IPS-NIHi7 (cell line): Measurements from ENCODE around the gene SHD.
"Not testable (repeated sequence)": the region's sequence is repeated elsewhere in the genome, so short reads cannot be mapped to it uniquely, and the experiment has no call there.

Experiments
- DNase-seq: peaks from one replicate; pipeline ENCODE4 v3.0.0; 2012; ENCODE audit warnings: mixed read lengths; ENCODE audit errors: extremely low spot score

SHD gene, protein sequence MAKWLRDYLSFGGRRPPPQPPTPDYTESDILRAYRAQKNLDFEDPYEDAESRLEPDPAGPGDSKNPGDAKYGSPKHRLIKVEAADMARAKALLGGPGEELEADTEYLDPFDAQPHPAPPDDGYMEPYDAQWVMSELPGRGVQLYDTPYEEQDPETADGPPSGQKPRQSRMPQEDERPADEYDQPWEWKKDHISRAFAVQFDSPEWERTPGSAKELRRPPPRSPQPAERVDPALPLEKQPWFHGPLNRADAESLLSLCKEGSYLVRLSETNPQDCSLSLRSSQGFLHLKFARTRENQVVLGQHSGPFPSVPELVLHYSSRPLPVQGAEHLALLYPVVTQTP

DNA sequence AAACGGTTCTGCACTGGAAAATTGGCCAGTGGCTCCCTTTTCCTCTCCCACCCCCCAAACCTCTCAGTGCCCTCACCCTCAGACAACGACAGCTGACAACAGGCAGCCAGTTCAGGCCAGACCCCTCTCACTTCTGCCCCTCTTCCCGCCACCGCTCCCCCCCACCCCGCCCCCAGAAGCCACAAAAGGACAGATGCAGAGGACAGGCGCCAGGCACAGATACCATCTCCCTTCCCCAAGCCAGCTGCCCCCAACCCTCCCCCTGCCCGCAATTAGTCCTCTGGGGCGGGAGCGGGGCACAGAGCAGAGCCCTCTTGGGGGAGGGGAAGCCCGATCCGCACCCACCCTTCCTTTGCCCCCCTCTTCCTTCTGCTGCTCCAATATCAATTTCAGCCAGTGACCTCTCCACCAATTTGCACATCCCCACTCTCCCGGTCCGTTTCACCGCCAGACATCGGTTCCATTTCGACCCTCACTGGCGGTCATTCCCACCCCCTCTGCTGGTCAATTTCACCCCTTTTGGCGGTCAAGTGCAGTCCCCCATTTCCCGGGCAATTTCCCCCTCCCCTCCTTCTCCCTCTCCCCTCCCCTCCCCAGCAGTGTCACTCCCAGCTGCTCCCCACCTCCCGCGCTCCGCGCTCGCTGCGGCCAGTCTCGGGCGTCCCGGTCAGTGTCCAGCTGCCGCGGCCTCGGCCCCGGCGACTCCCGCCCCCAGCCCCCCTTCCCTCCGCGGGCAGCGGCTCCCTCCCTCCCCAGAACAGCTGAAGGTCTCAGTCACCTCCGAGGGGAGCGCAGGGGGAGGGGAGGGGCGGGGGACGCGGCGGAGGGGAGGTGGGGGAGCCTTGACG is at the start of gene SHD:
Gene SHD, plus strand, starts transcription at position 848 of the 848 bp plus-strand sequence. CDS start 798 bp downstream, outside the sequence.
- DNase-seq: peak; percentile 58

- DNase-seq: not testable (repeated sequence)
Measured at GRCh38 chr19:4230237-4230636, 48.8 kb upstream of the SHD start.

DNA sequence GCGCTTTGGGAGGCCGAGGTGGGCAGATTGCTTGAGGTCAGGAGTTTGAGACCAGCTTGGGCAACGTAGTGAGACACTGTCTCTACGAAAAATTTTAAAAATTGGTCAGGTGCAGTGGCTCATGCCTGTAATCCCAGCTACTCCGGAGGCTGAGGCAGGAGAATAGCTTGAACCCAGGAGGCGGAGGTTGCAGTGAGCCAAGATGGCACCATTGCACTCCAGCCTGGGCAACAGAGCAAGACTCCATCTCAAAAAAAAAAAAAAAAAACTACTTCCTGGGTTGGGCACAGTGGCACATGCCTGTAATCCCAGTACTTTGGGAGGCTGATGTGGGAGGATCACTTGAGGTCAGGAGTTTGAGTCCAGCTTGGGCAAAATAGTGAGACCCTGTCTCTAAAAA is 47.5 kb upstream of the SHD start:
- not testable (repeated sequence) for DNase-seq

- DNase-seq: not testable (repeated sequence)
Measured at GRCh38 chr19:4232139-4232538, 46.9 kb upstream of the SHD start.

DNA sequence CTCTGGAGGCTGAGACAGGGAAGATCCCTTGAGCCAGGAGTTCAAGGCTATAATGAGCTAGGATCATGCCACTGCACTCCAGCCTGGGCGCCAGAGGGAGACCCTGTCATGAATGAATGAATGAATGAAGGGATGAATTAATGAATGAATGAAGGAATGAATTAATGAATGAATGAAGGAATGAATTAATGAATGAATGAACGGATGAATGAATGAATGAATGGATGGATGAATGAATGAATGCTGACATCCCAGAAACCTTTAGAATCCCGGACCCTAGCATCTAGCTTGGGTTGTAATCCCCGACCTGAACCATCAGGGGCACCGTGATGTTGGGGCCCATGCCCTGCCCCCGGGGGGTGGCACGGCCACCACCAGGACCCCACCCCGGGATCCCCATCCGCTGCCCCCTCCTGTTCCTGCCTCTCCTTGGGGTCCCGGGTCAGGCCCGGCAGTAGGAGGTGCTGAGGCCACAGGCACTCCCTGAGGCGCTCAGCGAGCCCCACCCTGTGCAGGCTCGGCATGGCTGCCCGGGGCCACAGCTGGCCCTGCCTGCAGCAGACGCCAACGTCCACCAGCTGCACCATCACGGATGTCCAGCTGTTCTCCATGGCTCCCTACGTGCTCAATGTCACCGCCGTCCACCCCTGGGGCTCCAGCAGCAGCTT is 46.3 kb upstream of the SHD start:
- no peak for DNase-seq

DNA sequence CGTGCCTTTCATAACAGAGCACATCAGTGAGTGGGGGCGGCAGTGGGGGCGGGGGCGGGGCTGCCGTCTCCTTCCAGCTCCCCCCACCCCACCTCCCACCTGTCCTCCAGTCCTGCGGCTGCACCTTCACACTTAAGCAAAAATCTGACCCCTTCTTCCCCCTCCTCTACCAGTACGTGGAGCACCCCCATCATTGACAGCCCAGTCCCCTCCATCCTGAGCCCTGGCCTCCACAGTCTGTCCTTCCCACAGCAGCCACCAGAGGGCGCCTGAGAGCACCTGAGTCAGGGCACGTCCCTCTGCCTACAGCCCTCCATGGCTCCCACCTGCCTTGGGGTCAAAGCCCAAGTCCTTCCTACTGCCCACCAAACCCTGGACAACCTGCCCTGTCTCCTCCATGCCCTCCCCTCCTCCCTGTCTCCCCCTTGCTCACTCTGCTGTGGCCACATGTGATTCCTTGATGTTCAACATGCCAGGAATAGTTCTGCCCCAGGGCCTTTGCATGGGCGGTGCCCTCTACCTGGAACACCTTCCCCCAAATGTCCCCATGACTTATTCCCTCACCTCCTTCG is 45.7 kb upstream of the SHD start:
- DNase-seq: peak; percentile 74

GRCh38 chr19:4234142-4234861 is 44.8 kb upstream of the SHD start:
- DNase-seq: no peak

DNA sequence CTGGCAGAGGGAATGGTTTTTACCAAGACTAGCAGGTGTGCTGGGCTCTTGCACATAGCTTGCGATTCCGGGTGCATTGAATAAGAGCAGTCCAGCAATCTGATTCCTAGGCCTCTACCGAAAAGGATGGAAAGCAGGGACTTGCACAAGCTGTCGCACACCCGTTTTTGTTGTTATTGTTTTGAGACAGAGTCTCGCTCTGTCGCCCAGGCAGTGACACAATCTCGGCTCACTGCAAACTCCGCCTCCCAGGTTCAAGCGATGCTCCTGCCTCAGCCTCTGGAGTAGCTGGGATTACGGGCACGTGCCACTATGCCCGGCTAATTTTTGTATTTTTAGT is 44.2 kb upstream of the SHD start:
- DNase-seq: no peak

DNA sequence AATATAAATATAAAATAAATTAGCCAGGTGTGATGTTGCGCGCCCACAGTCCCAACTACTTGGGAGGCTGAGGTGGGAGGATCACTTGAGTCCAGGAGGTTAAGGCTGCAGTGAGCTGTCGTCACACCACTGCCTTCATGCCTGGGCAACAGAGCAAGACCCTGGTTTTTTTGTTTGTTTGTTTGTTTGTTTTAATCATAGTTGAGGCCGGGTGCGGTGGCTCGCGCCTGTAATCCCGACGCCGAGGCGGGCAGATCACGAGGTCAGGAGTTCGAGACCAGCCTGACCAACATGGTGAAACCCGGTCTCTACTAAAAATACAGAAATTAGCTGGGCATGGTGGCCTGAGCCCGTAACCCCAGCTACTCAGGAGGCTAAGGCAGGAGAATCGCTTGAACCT is 41.6 kb upstream of the SHD start:
- DNase-seq: not testable (repeated sequence)

DNA sequence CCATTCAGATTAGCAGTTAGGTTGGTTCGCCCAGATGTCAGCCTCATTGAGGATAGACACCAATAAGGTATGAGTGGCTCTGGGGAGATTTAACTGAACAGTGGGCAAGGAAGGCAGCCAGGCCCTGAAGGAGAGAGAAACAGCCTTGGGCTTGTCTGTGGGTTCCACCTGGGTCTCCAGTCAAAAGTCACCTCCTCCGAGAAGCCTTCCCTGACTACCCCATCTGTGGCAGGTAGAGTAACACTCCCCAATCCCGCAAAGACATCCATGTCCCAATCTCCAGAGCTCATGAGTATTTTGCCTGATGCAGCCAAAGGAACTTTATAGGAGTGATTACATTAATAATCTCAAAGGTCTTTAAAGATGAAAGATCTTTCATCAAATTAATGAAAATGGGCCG is 40.2 kb upstream of the SHD start:
- DNase-seq: peak; percentile 4

DNA sequence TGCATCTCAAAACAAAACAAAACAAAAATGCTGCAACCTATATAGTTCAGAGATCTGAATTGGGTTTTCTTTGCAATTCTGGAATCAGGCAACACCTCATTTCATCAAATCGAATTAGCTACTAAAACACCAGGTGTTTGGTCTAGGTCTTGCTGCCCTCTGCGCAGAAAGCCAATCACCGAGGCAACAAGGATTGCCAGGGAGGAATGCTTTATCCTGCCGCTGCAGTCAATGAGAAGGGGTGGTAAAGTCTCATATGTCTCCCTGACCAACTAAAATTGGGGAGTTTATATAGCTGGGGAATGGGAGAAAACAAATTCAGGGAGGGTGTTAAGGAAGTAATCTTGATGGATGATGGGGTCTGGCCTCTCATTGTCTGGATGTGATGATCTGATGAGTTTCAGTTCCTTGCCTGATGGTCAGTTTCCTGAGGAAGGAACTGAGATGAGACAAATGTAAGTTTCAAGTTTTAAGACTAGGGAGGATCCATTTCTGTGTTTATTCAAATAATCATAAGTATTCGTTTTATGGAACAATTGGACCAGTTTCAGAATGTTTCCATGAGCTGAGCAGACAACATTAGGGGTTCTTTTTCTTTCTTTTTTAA is 37.1 kb upstream of the SHD start:
- DNase-seq: no peak

DNA sequence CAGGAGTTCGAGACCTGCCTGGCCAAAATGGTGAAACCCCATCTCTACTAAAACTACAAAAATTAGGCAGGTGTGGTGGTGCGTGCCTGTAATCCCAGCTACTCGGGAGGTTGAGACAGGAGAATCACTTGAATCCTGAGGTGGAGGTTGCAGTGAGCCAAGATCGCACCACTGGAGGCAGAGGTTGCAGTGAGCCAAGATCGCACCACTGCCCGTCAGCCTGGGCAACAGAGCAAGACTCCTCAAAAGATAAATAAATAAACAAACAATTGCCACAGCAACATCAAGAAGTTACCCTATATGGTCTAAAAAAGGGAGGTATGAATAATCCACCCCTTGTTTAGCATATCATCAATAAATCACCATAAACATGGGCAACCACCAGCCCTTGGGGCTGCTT is 33.1 kb upstream of the SHD start:
- not testable (repeated sequence) for DNase-seq

- DNase-seq: peak; percentile 100
Measured at GRCh38 chr19:4246767-4247593, 32.1 kb upstream of the SHD start, which contains the start of gene YJU2. Gene YJU2 (plus strand): TSS chr19:4247080. CDS start chr19:4247147, 67 bp downstream.

DNA sequence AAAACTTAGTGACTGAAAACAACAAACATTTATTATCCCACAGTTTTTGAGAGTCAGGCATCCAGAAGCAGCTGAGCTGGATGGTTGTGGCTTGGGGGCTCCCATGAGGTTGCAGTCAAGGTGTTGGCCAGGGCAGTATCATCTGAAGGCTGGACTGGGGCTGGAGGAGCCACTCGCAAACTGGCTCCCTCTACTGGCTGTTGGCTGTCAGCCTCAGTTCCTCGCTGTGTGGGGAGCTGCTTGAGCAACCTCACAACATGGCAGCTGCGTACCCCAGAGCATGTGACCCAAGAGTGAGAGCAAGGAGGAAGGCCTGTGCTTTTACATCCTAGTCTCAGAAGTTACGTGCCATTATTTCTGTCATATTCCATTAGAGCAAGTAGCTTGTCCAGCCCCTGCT is 22.5 kb upstream of the SHD start:
- peak; percentile 10 for DNase-seq

DNA sequence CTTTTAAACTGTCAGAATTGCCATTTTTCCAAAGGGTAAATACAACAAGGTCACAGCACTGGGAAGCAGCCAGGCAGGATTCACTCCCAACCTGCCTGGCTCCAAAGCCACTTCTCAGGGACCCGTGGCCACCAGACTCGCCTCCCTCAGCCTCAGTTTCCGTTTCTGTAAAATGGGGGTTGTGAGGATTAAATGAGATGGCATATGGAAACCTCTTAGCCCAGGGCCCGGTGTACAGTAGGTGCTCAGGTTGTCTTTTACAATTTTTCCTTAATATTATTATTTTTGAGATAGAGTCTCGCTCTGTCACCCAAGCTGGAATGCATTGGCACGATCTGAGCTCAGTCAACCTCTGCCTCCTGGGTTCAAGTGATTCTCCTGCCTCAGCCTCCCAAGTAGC is 22.0 kb upstream of the SHD start:
- DNase-seq: no peak

DNA sequence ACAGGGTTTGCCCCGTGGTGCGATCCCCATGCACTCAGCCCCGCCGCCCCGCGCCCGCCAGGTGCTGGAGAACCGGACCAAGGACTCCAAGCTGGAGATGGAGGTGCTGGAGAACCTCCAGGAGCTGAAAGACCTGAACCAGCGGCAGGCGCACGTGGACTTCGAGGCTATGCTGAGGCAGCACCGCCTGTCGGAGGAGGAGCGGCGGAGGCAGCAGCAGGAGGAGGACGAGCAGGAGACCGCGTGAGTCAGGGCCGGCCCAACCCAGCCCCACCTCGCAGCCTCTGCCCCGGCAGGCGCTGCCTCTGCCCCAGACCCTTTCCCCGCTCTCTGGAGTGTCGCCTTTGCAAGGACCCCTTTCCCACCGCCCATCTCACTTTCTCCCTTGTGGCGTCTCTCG is 20.9 kb upstream of the SHD start:
- DNase-seq: no peak

- DNase-seq: no peak
Measured at GRCh38 chr19:4260613-4261191, 18.4 kb upstream of the SHD start.

DNA sequence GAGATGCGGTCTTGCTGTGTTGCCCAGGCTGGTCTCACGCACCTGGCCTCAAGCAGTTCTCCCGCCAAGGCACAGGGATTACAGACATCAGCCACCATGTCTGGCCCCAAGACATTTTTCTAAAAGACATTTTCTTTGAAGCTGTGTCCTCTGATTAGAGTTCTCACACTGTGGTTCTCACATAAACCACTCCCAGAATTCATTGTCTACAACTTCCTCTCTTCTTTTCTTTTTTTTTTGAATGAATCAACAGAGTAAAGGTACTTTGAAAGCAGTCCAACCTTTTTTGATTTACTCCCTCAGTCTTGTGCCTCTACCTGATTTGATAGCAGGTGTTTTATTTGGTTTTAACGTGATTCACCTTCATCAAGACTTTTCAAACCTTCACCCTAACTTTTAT is 14.3 kb upstream of the SHD start:
- DNase-seq: no peak

GRCh38 chr19:4266253-4267000 is 12.6 kb upstream of the SHD start:
- DNase-seq: no peak
